BE2C (cell line): Measurements from ENCODE around the gene KCNH2.

ENCODE experiments used
- DNase-seq: peaks from one replicate; pipeline ENCODE4 v3.0.0-alpha.2; 2020
- H3K27me3 ChIP-seq: fragments of 250-450 bp; sonication (Bioruptor Pico); 2 replicates; pipeline ENCODE4 v1.5.1; 2020; ENCODE audit warnings: mild to moderate bottlenecking
- H3K36me3 ChIP-seq: fragments of 250-450 bp; sonication (Bioruptor Pico); 2 replicates; pipeline ENCODE4 v1.5.1; 2020; ENCODE audit warnings: mild to moderate bottlenecking
- H3K4me1 ChIP-seq: fragments of 250-450 bp; sonication (Bioruptor Pico); 2 replicates; pipeline ENCODE4 v1.5.1; 2020
- H3K4me3 ChIP-seq: 2 replicates; pipeline ENCODE4 v1.5.1; 2011; ENCODE audit warnings: low read depth, low read length
- H3K9me3 ChIP-seq: fragments of 250-450 bp; sonication (Bioruptor Pico); 2 replicates; pipeline ENCODE4 v1.5.1; 2020
- CTCF ChIP-seq: IDR thresholded peaks from 2 replicates; pipeline ENCODE4 v1.5.1; 2012; ENCODE audit warnings: mild to moderate bottlenecking, low read depth, low read length

KCNH2 gene

GRCh38 chr7:150969475-150969874, 8.6 kb downstream of the KCNH2 start:
- TF ChIP-seq CTCF = no peak
- Histone ChIP-seq H3K4me1 (peaks cover 67% of the 10 kb centered on the region), H3K9me3 (no peaks in the 10 kb centered on the region), H3K27me3 (no peaks in the 10 kb centered on the region), H3K4me3 (no peak overlapping the region), H3K36me3 (peaks cover 27% of the 10 kb centered on the region)
- no peak for DNase-seq

- no peak for DNase-seq
- H3K27me3 ChIP-seq = no peaks in the 10 kb centered on the region
- H3K4me1 ChIP-seq = peaks cover 73% of the 10 kb centered on the region
- TF ChIP-seq CTCF = no peak
- H3K4me3 ChIP-seq = no peak overlapping the region
- peaks cover 24% of the 10 kb centered on the region for H3K36me3 ChIP-seq
- no peaks in the 10 kb centered on the region for H3K9me3 ChIP-seq
These were observed 9.3 kb downstream of the KCNH2 start for GRCh38 chr7:150968734-150969372.

GRCh38 chr7:150968056-150968733, 9.9 kb downstream of the KCNH2 start:
- no peak for DNase-seq
- peaks cover 17% of the 10 kb centered on the region for H3K36me3 ChIP-seq
- no peaks in the 10 kb centered on the region for H3K27me3 ChIP-seq
- H3K9me3 ChIP-seq = no peaks in the 10 kb centered on the region
- no peak for TF ChIP-seq CTCF
- H3K4me1 ChIP-seq = peaks cover 74% of the 10 kb centered on the region
- H3K4me3 ChIP-seq = no peak overlapping the region

- H3K27me3 ChIP-seq = no peaks in the 10 kb centered on the region
- no peak overlapping the region for H3K4me3 ChIP-seq
- no peak for DNase-seq
- no peaks in the 10 kb centered on the region for H3K9me3 ChIP-seq
- peaks cover 76% of the 10 kb centered on the region for H3K4me1 ChIP-seq
- TF ChIP-seq CTCF = no peak
- peaks cover 9% of the 10 kb centered on the region for H3K36me3 ChIP-seq
These were observed 10.8 kb downstream of the KCNH2 start for GRCh38 chr7:150967349-150967748.

- H3K36me3 ChIP-seq = peaks cover 9% of the 10 kb centered on the region
These were observed 12.1 kb downstream of the KCNH2 start for GRCh38 chr7:150966002-150966401.

More at GRCh38 chr7:150966002-150966401, 12.1 kb downstream of the KCNH2 start:
- Histone ChIP-seq H3K4me1 (peaks cover 75% of the 10 kb centered on the region), H3K9me3 (no peaks in the 10 kb centered on the region), H3K4me3 (no peak overlapping the region), H3K27me3 (no peaks in the 10 kb centered on the region)
- DNase-seq = peak; percentile 73
- peak; percentile 73 for TF ChIP-seq CTCF
